Activated B cell treated with CpG ODN at 0.5 μM for 24 hours (primary cell): Measurements from ENCODE around the gene ZNF597. TPM values are rescaled to one million over a fixed set of nuclear protein-coding genes. Genes with fewer than 3 reads are reported as not detected.

ENCODE experiments used
- ATAC-seq: fragments of 200-7000 bp; cut with Tn5 transposase; one replicate; pipeline ENCODE4 v1.10.0; 2021; ENCODE audit warnings: low read depth, mild to moderate bottlenecking, moderate library complexity
- CTCF ChIA-PET: fragments of 350-600 bp; sonication (Branson Sonifier 250); formaldehyde crosslinking; loops from one replicate; lab custom pipeline; 2021; ENCODE audit warnings: antibody characterized with exemption; lab: Charles Lee
- POLR2A ChIA-PET: fragments of 350-600 bp; sonication (Branson Sonifier 250); formaldehyde crosslinking; loops from one replicate; lab custom pipeline; 2021; ENCODE audit warnings: antibody characterized with exemption; lab: Charles Lee
- DNase-seq: peaks from one replicate; pipeline ENCODE4 v3.0.0; 2022
- H3K27ac Mint-ChIP-seq: one replicate; pipeline ENCODE4 v1.8.0; 2020; ENCODE audit warnings: mixed read lengths
- H3K27me3 Mint-ChIP-seq: one replicate; pipeline ENCODE4 v1.8.0; 2021; ENCODE audit warnings: mixed read lengths
- H3K36me3 Mint-ChIP-seq: one replicate; pipeline ENCODE4 v1.8.0; 2021; ENCODE audit warnings: low read depth, mixed read lengths
- H3K4me1 Mint-ChIP-seq: one replicate; pipeline ENCODE4 v1.8.0; 2021; ENCODE audit warnings: mixed read lengths
- H3K4me3 Mint-ChIP-seq: one replicate; pipeline ENCODE4 v1.8.0; 2020; ENCODE audit warnings: mild to moderate bottlenecking, mixed read lengths
- H3K9me3 Mint-ChIP-seq: one replicate; pipeline ENCODE4 v1.8.0; 2020; ENCODE audit warnings: mixed read lengths
- intact Hi-C: fragments of 100-400 bp; cut with micrococcal nuclease; formaldehyde crosslinking; loops from one replicate; pipeline ENCODE4 v1.15.1; 2024
- total RNA-seq: library from RNA; stranded (reverse); gene quantifications from 2 replicates; pipeline ENCODE4 v1.2.3, GENCODE V29; 2022
- TF ChIP-seq, protein P1 (sequence below): fragments of 200-600 bp; IDR thresholded peaks from one replicate; pipeline ENCODE4 v1.8.0; 2022; ENCODE audit warnings: antibody characterized with exemption, mild to moderate bottlenecking

The ZNF597 gene
- total RNA-seq, 1 donor from 2014 or later, result 4.2 TPM

DNA sequence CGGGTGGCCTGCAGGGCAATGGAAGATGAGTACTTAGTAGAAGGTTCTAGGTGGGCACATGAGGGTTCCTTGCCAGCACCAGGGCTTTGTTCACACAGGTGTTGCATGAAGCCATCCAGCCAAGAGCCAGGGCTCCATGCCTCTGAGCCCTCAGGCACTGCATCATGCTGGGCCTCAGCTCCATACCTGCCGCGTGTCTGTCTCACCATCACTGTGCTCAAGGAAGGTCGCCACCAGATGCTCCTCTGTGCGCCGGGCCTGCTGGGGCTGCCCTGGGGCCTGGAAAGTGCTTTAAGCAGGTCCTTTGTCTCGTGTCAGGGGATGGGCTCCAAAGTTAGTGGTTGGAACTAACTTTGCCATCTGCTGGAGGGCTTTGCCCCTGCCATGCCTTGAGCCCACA, 26.4 kb upstream of the ZNF597 start:
- no peak for DNase-seq
- intact Hi-C loops, result no loop called here
- H3K27ac Mint-ChIP-seq, result no peak overlapping the region
- H3K4me1 Mint-ChIP-seq, result peaks cover 36% of the 10 kb centered on the region
- H3K9me3 Mint-ChIP-seq, result peaks cover 4% of the 10 kb centered on the region
- ATAC-seq, result no peak
- H3K4me3 Mint-ChIP-seq, result no peak overlapping the region
- ChIA-PET CTCF (no interaction called here), POLR2A (no interaction called here)
- TF ChIP-seq, protein P1, sequence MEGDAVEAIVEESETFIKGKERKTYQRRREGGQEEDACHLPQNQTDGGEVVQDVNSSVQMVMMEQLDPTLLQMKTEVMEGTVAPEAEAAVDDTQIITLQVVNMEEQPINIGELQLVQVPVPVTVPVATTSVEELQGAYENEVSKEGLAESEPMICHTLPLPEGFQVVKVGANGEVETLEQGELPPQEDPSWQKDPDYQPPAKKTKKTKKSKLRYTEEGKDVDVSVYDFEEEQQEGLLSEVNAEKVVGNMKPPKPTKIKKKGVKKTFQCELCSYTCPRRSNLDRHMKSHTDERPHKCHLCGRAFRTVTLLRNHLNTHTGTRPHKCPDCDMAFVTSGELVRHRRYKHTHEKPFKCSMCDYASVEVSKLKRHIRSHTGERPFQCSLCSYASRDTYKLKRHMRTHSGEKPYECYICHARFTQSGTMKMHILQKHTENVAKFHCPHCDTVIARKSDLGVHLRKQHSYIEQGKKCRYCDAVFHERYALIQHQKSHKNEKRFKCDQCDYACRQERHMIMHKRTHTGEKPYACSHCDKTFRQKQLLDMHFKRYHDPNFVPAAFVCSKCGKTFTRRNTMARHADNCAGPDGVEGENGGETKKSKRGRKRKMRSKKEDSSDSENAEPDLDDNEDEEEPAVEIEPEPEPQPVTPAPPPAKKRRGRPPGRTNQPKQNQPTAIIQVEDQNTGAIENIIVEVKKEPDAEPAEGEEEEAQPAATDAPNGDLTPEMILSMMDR, result no peak
- no peaks in the 10 kb centered on the region for H3K27me3 Mint-ChIP-seq
- H3K36me3 Mint-ChIP-seq, result peaks cover 48% of the 10 kb centered on the region

DNA sequence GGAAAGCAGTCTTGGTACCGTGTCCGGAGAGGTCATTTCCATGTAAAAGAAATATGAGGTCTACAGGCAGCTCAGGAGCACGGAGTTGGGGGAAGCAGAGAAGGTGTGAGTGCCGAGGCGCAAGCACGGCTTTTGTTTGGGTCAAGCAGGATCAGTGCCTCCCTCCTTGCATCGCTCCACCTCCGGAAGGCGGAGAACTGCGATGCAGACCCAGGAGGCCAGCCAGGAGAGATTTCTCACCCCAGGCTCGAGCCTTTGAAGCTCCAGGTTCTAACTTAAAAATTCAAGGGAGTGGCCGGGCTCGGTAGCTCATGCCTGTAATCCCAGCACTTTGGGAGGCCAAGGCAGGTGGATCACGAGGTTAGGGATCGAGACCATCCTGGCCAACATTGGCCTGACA, 25.2 kb upstream of the ZNF597 start:
- H3K27me3 Mint-ChIP-seq, result no peaks in the 10 kb centered on the region
- ATAC-seq (no peak), DNase-seq (no peak)
- no peak overlapping the region for H3K4me3 Mint-ChIP-seq
- peaks cover 43% of the 10 kb centered on the region for H3K4me1 Mint-ChIP-seq
- TF ChIP-seq, protein P1, result no peak
- intact Hi-C loops, result no loop called here
- H3K27ac Mint-ChIP-seq, result no peak overlapping the region
- peaks cover 4% of the 10 kb centered on the region for H3K9me3 Mint-ChIP-seq
- CTCF ChIA-PET, result no interaction called here
- peaks cover 48% of the 10 kb centered on the region for H3K36me3 Mint-ChIP-seq
- POLR2A ChIA-PET, result no interaction called here

DNA sequence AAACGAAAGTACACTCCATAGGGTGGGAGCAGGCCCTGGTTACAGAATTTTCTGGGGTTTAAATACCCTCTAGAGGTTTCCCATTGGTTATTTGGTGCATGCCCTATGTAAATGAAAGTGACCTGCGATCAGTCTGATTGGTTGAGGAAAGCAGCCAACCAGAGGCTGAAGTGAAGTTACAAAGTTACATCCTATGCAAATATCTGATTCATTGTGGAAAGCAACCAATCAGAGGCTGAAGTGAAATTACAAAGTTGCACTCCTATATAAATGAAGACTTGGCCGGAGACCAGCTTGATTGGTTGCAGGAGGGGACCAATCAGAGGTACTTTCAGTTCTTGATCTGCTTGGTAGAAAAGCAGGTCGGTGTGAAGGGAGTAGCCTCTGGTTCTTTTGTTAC, 24.6 kb upstream of the ZNF597 start:
- no peak overlapping the region for H3K27ac Mint-ChIP-seq
- ATAC-seq (no peak), DNase-seq (no peak)
- H3K36me3 Mint-ChIP-seq, result peaks cover 43% of the 10 kb centered on the region
- TF ChIP-seq, protein P1, result no peak
- H3K4me1 Mint-ChIP-seq, result peaks cover 39% of the 10 kb centered on the region
- no peaks in the 10 kb centered on the region for H3K27me3 Mint-ChIP-seq
- H3K4me3 Mint-ChIP-seq, result no peak overlapping the region
- CTCF ChIA-PET, result no interaction called here
- intact Hi-C loops, result no loop called here
- H3K9me3 Mint-ChIP-seq, result peaks cover 1% of the 10 kb centered on the region
- POLR2A ChIA-PET, result no interaction called here

GRCh38 chr16:3467182-3467581, 23.9 kb upstream of the ZNF597 start:
- TF ChIP-seq, protein P1, result no peak
- no peak overlapping the region for H3K27ac Mint-ChIP-seq
- POLR2A ChIA-PET, result no interaction called here
- CTCF ChIA-PET, result no interaction called here
- intact Hi-C loops, result no loop called here
- H3K4me3 Mint-ChIP-seq, result no peak overlapping the region
- H3K4me1 Mint-ChIP-seq, result peaks cover 39% of the 10 kb centered on the region
- ATAC-seq (no peak), DNase-seq (no peak)
- H3K36me3 Mint-ChIP-seq, result peaks cover 37% of the 10 kb centered on the region
- no peaks in the 10 kb centered on the region for H3K9me3 Mint-ChIP-seq
- H3K27me3 Mint-ChIP-seq, result no peaks in the 10 kb centered on the region

- Mint-ChIP-seq H3K9me3 (no peaks in the 10 kb centered on the region), H3K27me3 (no peaks in the 10 kb centered on the region), H3K4me3 (no peak overlapping the region), H3K36me3 (peaks cover 35% of the 10 kb centered on the region), H3K27ac (no peak overlapping the region), H3K4me1 (peaks cover 45% of the 10 kb centered on the region)
- ATAC-seq, result no peak
- TF ChIP-seq, protein P1, result no peak
- CTCF ChIA-PET, result no interaction called here
- intact Hi-C loops, result no loop called here
- no peak for DNase-seq
- POLR2A ChIA-PET, result no interaction called here
Observed at GRCh38 chr16:3465911-3466584, 22.7 kb upstream of the ZNF597 start.
